ENCODE results near the gene PLEKHJ1. TPM values are rescaled to one million over a fixed set of nuclear protein-coding genes. Genes with fewer than 3 reads are reported as not detected.

The PLEKHJ1 gene
- total RNA-seq, 1 experiment from 2014 or later, result 189 TPM

GRCh38 chr19:2195361-2195760, 40.8 kb downstream of the PLEKHJ1 start (continued):
- no peak for TF ChIP-seq AFF4 (CRISPR knock-in tag; IDR thresholded peaks at IDR 0.05; ENCODE audit: borderline replicate concordance)

- DNase-seq (ENCODE audit: low spot score) (no peak), ATAC-seq (no peak)
- Mint-ChIP-seq H3K27ac (no peak overlapping the region), H3K4me3 (no peak overlapping the region), H3K36me3 (peaks cover 29% of the 10 kb centered on the region), H3K27me3 (ENCODE audit: low read depth) (no peaks in the 10 kb centered on the region), H3K4me1 (no peaks in the 10 kb centered on the region), H3K9me3 (no peaks in the 10 kb centered on the region)
- CTCF ChIA-PET, result no interaction called here
- POLR2A ChIA-PET, result no interaction called here
- TF ChIP-seq, protein P1, sequence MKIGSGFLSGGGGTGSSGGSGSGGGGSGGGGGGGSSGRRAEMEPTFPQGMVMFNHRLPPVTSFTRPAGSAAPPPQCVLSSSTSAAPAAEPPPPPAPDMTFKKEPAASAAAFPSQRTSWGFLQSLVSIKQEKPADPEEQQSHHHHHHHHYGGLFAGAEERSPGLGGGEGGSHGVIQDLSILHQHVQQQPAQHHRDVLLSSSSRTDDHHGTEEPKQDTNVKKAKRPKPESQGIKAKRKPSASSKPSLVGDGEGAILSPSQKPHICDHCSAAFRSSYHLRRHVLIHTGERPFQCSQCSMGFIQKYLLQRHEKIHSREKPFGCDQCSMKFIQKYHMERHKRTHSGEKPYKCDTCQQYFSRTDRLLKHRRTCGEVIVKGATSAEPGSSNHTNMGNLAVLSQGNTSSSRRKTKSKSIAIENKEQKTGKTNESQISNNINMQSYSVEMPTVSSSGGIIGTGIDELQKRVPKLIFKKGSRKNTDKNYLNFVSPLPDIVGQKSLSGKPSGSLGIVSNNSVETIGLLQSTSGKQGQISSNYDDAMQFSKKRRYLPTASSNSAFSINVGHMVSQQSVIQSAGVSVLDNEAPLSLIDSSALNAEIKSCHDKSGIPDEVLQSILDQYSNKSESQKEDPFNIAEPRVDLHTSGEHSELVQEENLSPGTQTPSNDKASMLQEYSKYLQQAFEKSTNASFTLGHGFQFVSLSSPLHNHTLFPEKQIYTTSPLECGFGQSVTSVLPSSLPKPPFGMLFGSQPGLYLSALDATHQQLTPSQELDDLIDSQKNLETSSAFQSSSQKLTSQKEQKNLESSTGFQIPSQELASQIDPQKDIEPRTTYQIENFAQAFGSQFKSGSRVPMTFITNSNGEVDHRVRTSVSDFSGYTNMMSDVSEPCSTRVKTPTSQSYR (CRISPR knock-in tag; IDR thresholded peaks at IDR 0.05), result no peak
- TF ChIP-seq, protein P2, sequence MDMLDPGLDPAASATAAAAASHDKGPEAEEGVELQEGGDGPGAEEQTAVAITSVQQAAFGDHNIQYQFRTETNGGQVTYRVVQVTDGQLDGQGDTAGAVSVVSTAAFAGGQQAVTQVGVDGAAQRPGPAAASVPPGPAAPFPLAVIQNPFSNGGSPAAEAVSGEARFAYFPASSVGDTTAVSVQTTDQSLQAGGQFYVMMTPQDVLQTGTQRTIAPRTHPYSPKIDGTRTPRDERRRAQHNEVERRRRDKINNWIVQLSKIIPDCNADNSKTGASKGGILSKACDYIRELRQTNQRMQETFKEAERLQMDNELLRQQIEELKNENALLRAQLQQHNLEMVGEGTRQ (CRISPR knock-in tag; IDR thresholded peaks at IDR 0.05), result no peak
- no peak for TF ChIP-seq ZNF219 (CRISPR knock-in tag; IDR thresholded peaks at IDR 0.05; ENCODE audit: borderline replicate concordance)
- TF ChIP-seq ZMAT4 (CRISPR knock-in tag; IDR thresholded peaks at IDR 0.05), result no peak
- TF ChIP-seq, protein P3, sequence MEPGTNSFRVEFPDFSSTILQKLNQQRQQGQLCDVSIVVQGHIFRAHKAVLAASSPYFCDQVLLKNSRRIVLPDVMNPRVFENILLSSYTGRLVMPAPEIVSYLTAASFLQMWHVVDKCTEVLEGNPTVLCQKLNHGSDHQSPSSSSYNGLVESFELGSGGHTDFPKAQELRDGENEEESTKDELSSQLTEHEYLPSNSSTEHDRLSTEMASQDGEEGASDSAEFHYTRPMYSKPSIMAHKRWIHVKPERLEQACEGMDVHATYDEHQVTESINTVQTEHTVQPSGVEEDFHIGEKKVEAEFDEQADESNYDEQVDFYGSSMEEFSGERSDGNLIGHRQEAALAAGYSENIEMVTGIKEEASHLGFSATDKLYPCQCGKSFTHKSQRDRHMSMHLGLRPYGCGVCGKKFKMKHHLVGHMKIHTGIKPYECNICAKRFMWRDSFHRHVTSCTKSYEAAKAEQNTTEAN (CRISPR knock-in tag; IDR thresholded peaks at IDR 0.05), result no peak
- TF ChIP-seq PRRX2 (CRISPR knock-in tag; IDR thresholded peaks at IDR 0.05), result no peak
- TF ChIP-seq CREB1 (CRISPR knock-in tag; IDR thresholded peaks at IDR 0.05), result no peak
- TF ChIP-seq PREB (CRISPR knock-in tag; IDR thresholded peaks at IDR 0.05; ENCODE audit: borderline replicate concordance), result no peak
- no peak for TF ChIP-seq CDX4 (CRISPR knock-in tag; IDR thresholded peaks at IDR 0.05; ENCODE audit: borderline replicate concordance)
- TF ChIP-seq ZNF317 (CRISPR knock-in tag; IDR thresholded peaks at IDR 0.05; ENCODE audit: borderline replicate concordance, low read depth), result no peak
- TF ChIP-seq AFF4 (CRISPR knock-in tag; IDR thresholded peaks at IDR 0.05; ENCODE audit: borderline replicate concordance), result no peak
- no peak for TF ChIP-seq FOXP4 (CRISPR knock-in tag; IDR thresholded peaks at IDR 0.05)
- TF ChIP-seq TEAD4 (CRISPR knock-in tag; IDR thresholded peaks at IDR 0.05), result no peak
- TF ChIP-seq MAX (CRISPR knock-in tag; IDR thresholded peaks at IDR 0.05), result no peak
- no peak for TF ChIP-seq FOXK1 (CRISPR knock-in tag; IDR thresholded peaks at IDR 0.05)
- no peak for TF ChIP-seq SMAD3 (CRISPR knock-in tag; IDR thresholded peaks at IDR 0.05; ENCODE audit: borderline replicate concordance)
- no peak for TF ChIP-seq ESRRA (CRISPR knock-in tag; IDR thresholded peaks at IDR 0.05; ENCODE audit: borderline replicate concordance)
Observed at GRCh38 chr19:2194513-2195078, 41.5 kb downstream of the PLEKHJ1 start.

All from WTC11 (cell line).